HepG2 (cell line): Measurements from ENCODE around the gene DLG2. TPM values are rescaled to one million over a fixed set of nuclear protein-coding genes. Genes with fewer than 3 reads are reported as not detected.
"Not testable (repeated sequence)": the region's sequence is repeated elsewhere in the genome, so short reads cannot be mapped to it uniquely, and the experiment has no call there.

Experiments
- ATAC-seq: fragments of 200-7000 bp; cut with Tn5 transposase; 3 replicates; pipeline ENCODE4 v1.9.1; 2020; ENCODE audit warnings: mild to moderate bottlenecking, moderate library complexity
- BruUV-seq: library from RNA; stranded (reverse); fragments of 400-500 nt; replicated peaks from 2 replicates; lab custom pipeline; 2021; lab: Mats Ljungman, UMichigan
- CTCF ChIA-PET: fragments of 300-600 bp; formaldehyde crosslinking; extraction: SDS; loops from one replicate; lab custom pipeline; 2021; ENCODE audit warnings: low total read pairs, inconsistent platforms, low intra/inter-chr PET ratio; lab: Yijun Ruan, JAX
- POLR2A ChIA-PET: fragments of 350-600 bp; sonication (Branson Sonifier 250); formaldehyde crosslinking; loops from one replicate; lab custom pipeline; 2020; ENCODE audit warnings: antibody characterized with exemption, inconsistent platforms; lab: Yijun Ruan, JAX
- DNase-seq: peaks from one replicate; pipeline ENCODE4 v3.0.0-alpha.2; 2015; ENCODE audit warnings: low spot score
- FAIRE-seq: peaks from 3 replicates; lab custom pipeline; 2011; peaks lifted over from hg19 to GRCh38; lab: Jason Lieb, UNC
- H2AFZ ChIP-seq: one replicate; pipeline ENCODE4 v1.6.1; 2011; ENCODE audit warnings: low read length, inconsistent platforms
- H3K27ac ChIP-seq: fragments of 300-600 bp; 3 replicates; pipeline ENCODE4 v1.8.0; 2011; ENCODE audit warnings: mixed run types, mild to moderate bottlenecking, mixed read lengths, low read length, inconsistent platforms; ENCODE audit not compliant: insufficient read depth; ENCODE audit errors: extremely low read length
- H3K27me3 ChIP-seq, 2 experiments: fragments of 200-600 bp in 1 of 2; 2 replicates in 1 of 2; 3 replicates in 1 of 2; pipeline versions ENCODE4 v1.6.0 to v1.8.0; 2011; ENCODE audit warnings: low read length in 2 of 2, mild to moderate bottlenecking in 2 of 2, moderate library complexity in 2 of 2, inconsistent platforms in 1 of 2; ENCODE audit not compliant: insufficient read depth in 2 of 2, control insufficient read depth in 1 of 2
- H3K36me3 ChIP-seq, 2 experiments: fragments of 200-600 bp in 1 of 2; replicated peaks in 1 of 2; 2 replicates in 1 of 2; 3 replicates in 1 of 2; pipeline versions ENCODE4 v1.5.1 to v1.8.0; 2011; ENCODE audit warnings: low read length in 2 of 2, inconsistent platforms in 1 of 2; ENCODE audit not compliant: insufficient read depth in 2 of 2, control insufficient read depth in 1 of 2
- H3K4me1 ChIP-seq: 2 replicates; pipeline ENCODE4 v1.5.1; 2012; ENCODE audit warnings: low read length, inconsistent platforms; ENCODE audit not compliant: insufficient read depth
- H3K4me2 ChIP-seq: 2 replicates; pipeline ENCODE4 v1.6.0; 2011; ENCODE audit warnings: low read depth, low read length, inconsistent platforms
- H3K4me3 ChIP-seq, 3 experiments: fragments of 200-600 bp in 1 of 3; sonication (generic), shearing (Covaris generic) in 1 of 3; replicated peaks in 1 of 3; 2 replicates each; pipeline ENCODE4 v1.5.1; 2011 to 2016; ENCODE audit warnings: low read length in 3 of 3, inconsistent platforms in 2 of 3, low read depth in 2 of 3, mild to moderate bottlenecking in 2 of 3, control low read depth in 1 of 3, mixed read lengths in 1 of 3; ENCODE audit not compliant: insufficient read depth in 1 of 3
- H3K79me2 ChIP-seq: one replicate; pipeline ENCODE4 v1.6.1; 2011; ENCODE audit warnings: low read length, inconsistent platforms; ENCODE audit not compliant: insufficient read depth
- H3K9ac ChIP-seq: 2 replicates; pipeline ENCODE4 v1.6.0; 2011; ENCODE audit warnings: mild to moderate bottlenecking, low read depth, low read length, inconsistent platforms; ENCODE audit not compliant: insufficient read depth
- H3K9me3 ChIP-seq: 2 replicates; pipeline ENCODE4 v1.5.1; 2012; ENCODE audit warnings: mild to moderate bottlenecking, low read length
- H4K20me1 ChIP-seq: 2 replicates; pipeline ENCODE4 v1.6.0; 2011; ENCODE audit warnings: inconsistent platforms, mild to moderate bottlenecking, low read length, moderate library complexity; ENCODE audit not compliant: insufficient read depth
- DMAP1 ChIP-seq: IDR thresholded peaks from 2 replicates; pipeline ENCODE4 v1.6.1; 2016
- HOXA3 ChIP-seq: sonication (generic); formaldehyde crosslinking; IDR thresholded peaks from 2 replicates; pipeline ENCODE4 v1.5.0; 2020; ENCODE audit warnings: missing genetic modification reagents
- POLR2AphosphoS5 ChIP-seq: IDR thresholded peaks from 2 replicates; pipeline ENCODE4 v1.6.1; 2012; ENCODE audit warnings: low read depth, low read length
- RARG ChIP-seq: sonication (generic); formaldehyde crosslinking; IDR thresholded peaks from 2 replicates; pipeline ENCODE4 v1.4.0; 2020; ENCODE audit warnings: low read depth, mild to moderate bottlenecking, missing genetic modification reagents
- SPEN ChIP-seq: sonication (generic); formaldehyde crosslinking; IDR thresholded peaks from 2 replicates; pipeline ENCODE4 v1.5.1; 2020; ENCODE audit warnings: low read depth, mild to moderate bottlenecking, missing genetic modification reagents
- STAG1 ChIP-seq: sonication (generic); formaldehyde crosslinking; IDR thresholded peaks from 2 replicates; pipeline ENCODE4 v1.4.0; 2020; ENCODE audit warnings: missing genetic modification reagents
- TOPORS ChIP-seq: sonication (generic); formaldehyde crosslinking; IDR thresholded peaks from 2 replicates; pipeline ENCODE4 v1.8.0; 2023; ENCODE audit warnings: mild to moderate bottlenecking, missing genetic modification reagents
- ZFP36 ChIP-seq: fragments of 150-350 bp; IDR thresholded peaks from 2 replicates; pipeline ENCODE4 v1.6.1; 2018; ENCODE audit warnings: borderline replicate concordance, low read length, low read depth; ENCODE audit not compliant: partially characterized antibody
- ZNF205 ChIP-seq: IDR thresholded peaks from 2 replicates; pipeline ENCODE4 v1.6.1; 2018; ENCODE audit warnings: missing biosample characterization, missing genetic modification reagents
- ZNF720 ChIP-seq: sonication (generic); formaldehyde crosslinking; IDR thresholded peaks from 2 replicates; pipeline ENCODE4 v1.4.0; 2020; ENCODE audit warnings: missing genetic modification reagents
- WGBS: methylation state at CpG from one replicate; pipeline ENCODE4 v1.1.6; 2017; ENCODE audit warnings: low lambda C conversion rate; 5-methylcytosine and 5-hydroxymethylcytosine counted together
- in situ Hi-C: cut with HindIII; loops from 2 replicates; pipeline ENCODE4 v1.10.0; 2017; ENCODE audit warnings: low pct_unique_long_range_greater_than_20kb; ENCODE audit not compliant: extremely low pct_ligation_motif_present
- intact Hi-C: fragments of 100-400 bp; cut with micrococcal nuclease; formaldehyde crosslinking; loops from one replicate; pipeline ENCODE4 v1.10.0; 2022; ENCODE audit not compliant: unreplicated experiment
- polyA plus RNA-seq, 8 experiments: library from polyadenylated mRNA; depleted of rRNA in 3 of 8; stranded (reverse) in 7 of 8; unstranded in 1 of 8; fragments of >200 nt; fragmentation: Illumina TruSeq in 4 of 8; extraction: Trizol in 4 of 8; gene quantifications; 2 replicates each; pipeline versions ENCODE4 v1.2.1 to v1.2.3, GENCODE V29; 2011 to 2016; ENCODE audit warnings: low read depth in 4 of 8, missing spikeins in 1 of 8, mixed read lengths in 1 of 8; ENCODE audit not compliant: insufficient read depth in 1 of 8
- total RNA-seq, 5 experiments: library from RNA; depleted of rRNA; stranded (reverse); fragments of >200 nt; fragmentation: Illumina TruSeq; extraction: Trizol; gene quantifications; 2 replicates each; pipeline ENCODE4 v1.2.3, GENCODE V29; 2016; ENCODE audit warnings: low read depth in 1 of 5
- TF ChIP-seq, protein P1 (sequence below): sonication (generic); formaldehyde crosslinking; IDR thresholded peaks from 2 replicates; pipeline ENCODE4 v1.5.0; 2020; ENCODE audit warnings: mild to moderate bottlenecking, missing genetic modification reagents, moderate library complexity

The DLG2 gene
- total and polyA plus RNA-seq, 2 of the 13 experiments (the other 11 are each of a cell fraction or from before 2014, with no cell fraction given): 0.46 to 1.0 TPM

- H3K4me1 ChIP-seq, FAIRE-seq, H3K9me3 ChIP-seq, H3K27ac ChIP-seq, H3K4me3 ChIP-seq, CTCF ChIA-PET, H2AFZ ChIP-seq, POLR2A ChIA-PET, H4K20me1 ChIP-seq, ATAC-seq, DNase-seq, H3K27me3 ChIP-seq, H3K36me3 ChIP-seq, H3K79me2 ChIP-seq, H3K9ac ChIP-seq, H3K4me2 ChIP-seq, BruUV-seq: not testable (repeated sequence)
- WGBS: 0% methylated on average over 4 of the region's 4 CpGs
- intact Hi-C loops (loop anchor here (5.0 kb wide), 1 partner anchor 208 kb away; no protein-coding TSS in a partner anchor), in situ Hi-C loops (loop anchor here (25.0 kb wide), 1 partner anchor 803 kb away; no protein-coding TSS in a partner anchor)
Measured at GRCh38 chr11:84784158-84784557, 843.0 kb downstream of the DLG2 start.

DNA sequence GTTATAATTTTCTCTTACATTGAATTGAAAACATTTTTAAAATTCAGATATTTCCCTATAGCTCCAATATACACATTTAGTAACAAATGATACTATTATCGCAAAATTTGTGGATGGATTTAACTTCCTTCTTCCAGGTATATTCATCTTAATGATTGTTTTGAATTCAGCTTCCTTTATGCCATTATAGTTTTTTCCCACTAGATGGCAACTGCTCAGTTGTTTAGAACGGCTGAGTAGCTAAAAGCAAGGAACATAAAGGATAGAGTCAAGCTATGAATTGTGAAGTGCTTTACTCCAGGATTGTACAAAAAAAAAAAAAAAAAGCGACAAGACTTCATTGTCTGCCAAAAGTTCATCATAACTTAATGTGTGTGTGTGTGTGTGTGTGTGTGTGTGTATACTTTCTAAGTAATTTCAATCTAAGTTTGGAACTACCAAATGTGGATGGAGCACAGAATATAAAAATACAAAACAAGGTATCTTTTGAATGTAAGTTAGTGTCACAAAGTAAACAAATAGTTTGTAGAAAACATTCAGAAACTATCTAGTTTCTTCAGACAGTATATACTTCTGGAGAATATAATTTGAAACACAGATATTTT is 846.4 kb downstream of the DLG2 start:
- in situ Hi-C loops: loop anchor here (25.0 kb wide), 1 partner anchor 807 kb away; no protein-coding TSS in a partner anchor
- no peaks in the 10 kb centered on the region for H3K36me3 ChIP-seq

More for the DNA sequence above, 846.4 kb downstream of the DLG2 start:
- Histone ChIP-seq H3K27ac (no peak overlapping the region), H3K4me1 (no peaks in the 10 kb centered on the region), H3K9ac (no peak overlapping the region), H3K79me2 (no peaks in the 10 kb centered on the region), H3K4me3 (no peak overlapping the region), H4K20me1 (no peaks in the 10 kb centered on the region; the same call in 1 of the 2 replicates), H3K4me2 (no peak overlapping the region), H3K27me3 (no peaks in the 10 kb centered on the region), H3K9me3 (no peaks in the 10 kb centered on the region), H2AFZ (no peak overlapping the region)
- no TSS peak for BruUV-seq
- DNase-seq (peak; percentile 6), FAIRE-seq (no peak), ATAC-seq (peak; percentile 41; the same call in 1 of the 3 replicates)
- intact Hi-C loops: loop anchor here (1.0 to 5.0 kb wide), 2 partner anchors 212 to 222 kb away; no protein-coding TSS in a partner anchor
- POLR2A ChIA-PET: no interaction called here
- TF ChIP-seq RARG (CRISPR knock-in tag) (no peak), ZNF205 (CRISPR knock-in tag) (no peak), POLR2AphosphoS5 (no peak), STAG1 (peak; percentile 17; the same call in 1 of the 2 replicates), ZNF720 (no peak), TOPORS (CRISPR knock-in tag) (no peak), ZFP36 (no peak), HOXA3 (CRISPR knock-in tag) (no peak), SPEN (no peak), DMAP1 (CRISPR knock-in tag) (no peak)
- TF ChIP-seq, protein P1, sequence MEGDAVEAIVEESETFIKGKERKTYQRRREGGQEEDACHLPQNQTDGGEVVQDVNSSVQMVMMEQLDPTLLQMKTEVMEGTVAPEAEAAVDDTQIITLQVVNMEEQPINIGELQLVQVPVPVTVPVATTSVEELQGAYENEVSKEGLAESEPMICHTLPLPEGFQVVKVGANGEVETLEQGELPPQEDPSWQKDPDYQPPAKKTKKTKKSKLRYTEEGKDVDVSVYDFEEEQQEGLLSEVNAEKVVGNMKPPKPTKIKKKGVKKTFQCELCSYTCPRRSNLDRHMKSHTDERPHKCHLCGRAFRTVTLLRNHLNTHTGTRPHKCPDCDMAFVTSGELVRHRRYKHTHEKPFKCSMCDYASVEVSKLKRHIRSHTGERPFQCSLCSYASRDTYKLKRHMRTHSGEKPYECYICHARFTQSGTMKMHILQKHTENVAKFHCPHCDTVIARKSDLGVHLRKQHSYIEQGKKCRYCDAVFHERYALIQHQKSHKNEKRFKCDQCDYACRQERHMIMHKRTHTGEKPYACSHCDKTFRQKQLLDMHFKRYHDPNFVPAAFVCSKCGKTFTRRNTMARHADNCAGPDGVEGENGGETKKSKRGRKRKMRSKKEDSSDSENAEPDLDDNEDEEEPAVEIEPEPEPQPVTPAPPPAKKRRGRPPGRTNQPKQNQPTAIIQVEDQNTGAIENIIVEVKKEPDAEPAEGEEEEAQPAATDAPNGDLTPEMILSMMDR: peak; percentile 36; the same call in 1 of the 2 replicates
- CTCF ChIA-PET: no interaction called here
- WGBS: 0% methylated on average over 3 of the region's 3 CpGs
